ENCODE measurements around the gene P2RY8.
"Not testable (repeated sequence)": the region's sequence is repeated elsewhere in the genome, so short reads cannot be mapped to it uniquely, and the experiment has no call there.

- not testable (repeated sequence) for TF ChIP-seq CTCF (IDR thresholded peaks at IDR 0.05; ENCODE audit: low read depth, low read length, poor library complexity, severe bottlenecking); EZH2phosphoT487 (IDR thresholded peaks at IDR 0.05; ENCODE audit: borderline replicate concordance, low read length)
These were observed 88.4 kb downstream of the P2RY8 start for GRCh38 chrX:1448573-1449001.

Measured in DOHH2 (cell line).